HG03064 (cell line): Measurements from ENCODE around the gene PARD3.

Experiments
- ATAC-seq: cut with Tn5 transposase; IDR thresholded peaks from one replicate; pipeline ENCODE4 v1.9.1; 2021; ENCODE audit warnings: low read depth; ENCODE audit not compliant: unreplicated experiment

The PARD3 gene

GRCh38 chr10:34699904-34700517 is 115.1 kb downstream of the PARD3 start:
- ATAC-seq = no peak

DNA sequence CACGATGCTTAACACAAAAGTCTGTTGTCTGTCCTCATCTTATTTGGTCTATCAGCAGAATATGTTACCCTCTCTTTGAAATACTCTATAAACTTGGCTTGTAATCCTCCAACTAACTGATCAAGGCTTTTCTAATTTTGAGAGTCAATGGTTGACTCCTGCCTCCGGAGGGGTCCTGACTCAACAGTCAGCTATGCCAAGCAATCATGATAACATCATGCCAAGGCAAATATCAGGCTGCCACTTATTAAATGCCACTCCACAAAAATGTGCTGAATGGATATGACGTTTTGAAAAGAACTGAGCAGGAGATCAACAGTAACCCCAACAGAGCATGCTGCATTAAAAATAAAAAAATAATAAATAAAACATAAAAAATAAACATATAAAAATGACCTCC is 116.1 kb downstream of the PARD3 start:
- ATAC-seq = no peak

DNA sequence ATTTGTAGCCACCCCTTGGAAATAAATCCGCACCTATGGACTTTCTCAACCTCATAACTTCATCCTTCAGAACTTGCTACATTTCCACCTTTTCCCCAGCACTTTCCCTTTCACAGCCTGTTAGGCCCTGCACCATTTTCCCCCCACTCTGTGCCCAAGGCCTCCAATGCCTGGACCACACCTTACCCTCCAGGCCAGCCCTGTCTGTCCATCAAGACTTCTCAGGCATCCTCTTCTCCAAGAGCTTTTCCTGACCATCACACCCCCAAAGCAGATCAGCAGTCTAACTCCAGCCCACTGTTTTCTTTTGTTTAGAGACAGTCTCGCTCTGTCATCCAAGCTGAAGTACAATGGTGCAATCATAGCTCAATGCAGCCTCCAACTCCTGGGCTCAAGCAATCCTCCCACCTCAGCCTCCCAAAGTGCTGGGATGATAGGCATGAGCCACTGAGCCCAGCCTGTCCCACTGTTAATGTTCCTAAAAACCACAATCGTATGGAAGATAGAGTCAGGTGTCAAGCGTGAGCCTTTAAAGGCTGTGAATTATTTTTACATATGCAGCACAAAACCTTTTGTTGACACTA is 116.8 kb downstream of the PARD3 start:
- no peak for ATAC-seq

GRCh38 chr10:34697351-34698247 is 117.5 kb downstream of the PARD3 start:
- ATAC-seq = no peak

DNA sequence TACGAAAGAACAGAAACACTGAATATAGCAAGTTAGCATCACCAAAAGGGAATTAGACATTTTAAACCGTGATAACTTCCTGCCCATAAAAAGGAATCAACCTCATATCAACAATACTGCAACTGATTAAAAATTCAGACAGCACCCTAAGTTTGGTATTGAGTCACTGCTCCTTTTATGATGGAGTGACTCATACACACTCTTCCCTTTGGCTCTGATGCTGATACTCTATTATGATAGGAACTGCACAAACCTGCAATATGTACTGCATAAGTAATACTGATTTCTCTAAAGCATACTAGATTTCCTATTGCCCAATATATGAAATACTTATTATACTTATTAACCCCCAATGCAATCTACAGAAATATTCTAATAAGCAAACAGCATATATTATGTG is 118.7 kb downstream of the PARD3 start:
- no peak for ATAC-seq

GRCh38 chr10:34690383-34691049 is 124.6 kb downstream of the PARD3 start:
- no peak for ATAC-seq

- ATAC-seq = no peak
These were observed 126.0 kb downstream of the PARD3 start for GRCh38 chr10:34689053-34689452.

- ATAC-seq = no peak
These were observed 127.5 kb downstream of the PARD3 start for GRCh38 chr10:34687434-34688210.

GRCh38 chr10:34682580-34682979 is 132.5 kb downstream of the PARD3 start:
- ATAC-seq = no peak

GRCh38 chr10:34681933-34682332 is 133.2 kb downstream of the PARD3 start:
- no peak for ATAC-seq

- ATAC-seq = no peak
These were observed 135.9 kb downstream of the PARD3 start for GRCh38 chr10:34679177-34679576.

DNA sequence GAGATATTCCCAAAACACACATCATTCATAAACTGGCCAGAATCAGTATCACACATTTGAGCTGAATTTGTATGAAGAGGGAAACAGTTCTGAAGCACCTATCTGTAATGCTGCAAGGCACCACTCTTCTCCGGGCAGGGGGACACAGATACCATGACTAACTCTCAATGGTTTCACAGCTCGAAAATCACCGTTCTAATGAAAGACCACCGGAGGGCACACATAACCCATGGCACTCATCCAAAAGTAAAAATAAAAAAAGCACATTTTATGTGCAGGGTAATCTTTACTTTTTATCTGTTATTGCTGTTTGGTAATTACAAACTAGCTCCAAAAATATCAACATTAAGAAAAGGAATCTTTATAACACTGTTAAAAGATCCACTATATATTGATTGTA is 137.5 kb downstream of the PARD3 start:
- no peak for ATAC-seq

- no peak for ATAC-seq
These were observed 138.0 kb downstream of the PARD3 start for GRCh38 chr10:34677132-34677531.

DNA sequence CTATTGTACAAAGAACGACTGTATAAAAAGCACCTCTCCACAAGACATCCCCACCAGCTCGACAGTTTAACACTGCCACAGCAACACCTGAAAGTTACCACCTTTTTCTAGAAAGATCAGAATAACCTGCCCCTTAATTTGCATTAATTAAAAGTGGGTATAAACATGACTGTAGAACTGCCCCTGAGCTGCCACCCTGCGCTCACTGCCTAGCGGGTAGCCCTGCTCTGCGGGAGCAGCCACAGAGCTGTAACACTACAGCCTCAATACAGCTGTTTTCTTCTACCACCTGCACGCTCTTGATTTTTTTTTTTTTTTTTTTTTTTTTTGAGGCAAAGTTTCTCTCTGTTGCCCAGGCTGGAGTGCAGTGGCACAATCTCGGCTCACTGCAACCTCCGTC is 140.9 kb downstream of the PARD3 start:
- no peak for ATAC-seq

- ATAC-seq = no peak
These were observed 145.0 kb downstream of the PARD3 start for GRCh38 chr10:34670081-34670480.

DNA sequence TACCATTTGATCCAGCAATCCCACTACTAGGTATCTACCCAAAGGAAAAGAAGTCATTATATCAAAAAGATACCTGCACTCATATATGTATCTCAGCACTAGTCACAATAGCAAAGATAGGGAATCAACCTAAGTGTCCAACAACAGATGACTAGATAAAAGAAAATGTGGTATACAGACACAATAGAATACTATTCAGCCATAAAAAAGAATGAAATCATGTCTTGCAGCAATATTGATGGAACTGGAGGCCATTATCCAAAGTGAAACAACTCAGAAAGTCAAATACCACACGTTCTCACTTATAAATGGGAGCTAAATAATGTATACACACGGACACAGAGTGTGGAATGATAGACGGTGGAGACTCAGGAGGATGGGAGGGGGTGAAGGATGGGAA is 146.0 kb downstream of the PARD3 start:
- no peak for ATAC-seq

- ATAC-seq = no peak
These were observed 147.9 kb downstream of the PARD3 start for GRCh38 chr10:34667177-34667576.

- ATAC-seq = no peak
These were observed 148.9 kb downstream of the PARD3 start for GRCh38 chr10:34666008-34666704.

DNA sequence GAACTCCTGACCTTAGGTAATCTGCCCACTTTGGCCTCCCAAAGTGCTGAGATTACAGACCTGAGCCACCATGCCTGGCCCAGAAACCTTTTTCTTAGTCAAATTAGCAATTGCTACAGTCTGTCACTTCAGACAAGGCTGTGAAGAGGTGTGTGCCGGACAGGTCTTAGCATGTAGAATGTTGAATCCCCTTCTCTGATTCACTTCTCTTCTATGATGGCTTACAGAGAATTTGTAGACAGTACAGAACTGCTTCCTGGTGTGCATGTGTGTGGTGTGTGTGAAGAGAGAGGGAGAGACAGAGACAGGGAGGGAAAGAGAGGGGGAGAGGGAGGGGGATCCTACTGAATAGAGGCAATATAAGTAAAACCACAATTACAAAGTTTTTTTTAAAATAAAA is 150.4 kb downstream of the PARD3 start:
- ATAC-seq = no peak

DNA sequence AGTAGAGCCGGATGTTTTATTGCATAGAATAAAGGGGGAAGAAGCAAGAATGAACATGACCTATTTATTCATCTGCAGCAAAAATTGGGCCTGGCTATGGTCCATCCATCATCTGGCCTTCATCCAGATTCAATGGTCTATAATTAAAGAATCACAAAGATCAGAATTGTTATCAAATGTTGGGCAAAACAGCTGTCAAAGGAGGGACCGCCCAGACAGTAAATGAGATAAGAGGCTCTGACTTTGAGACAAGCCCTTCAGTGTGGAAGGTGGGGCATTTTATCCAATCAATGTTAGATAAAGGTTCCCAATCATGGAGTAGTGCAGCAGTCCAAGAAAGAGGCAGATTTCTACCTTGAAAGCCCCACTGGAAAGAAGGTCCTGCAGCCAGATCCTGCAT is 153.5 kb downstream of the PARD3 start:
- ATAC-seq = no peak
